Ovary (tissue), 3 donors: ENCODE measurements around the gene EXOG.

Experiments
- CTCF ChIP-seq, 3 donors: fragments of 450-650 bp in 2 of 3; fragments of 200-600 bp in 1 of 3; IDR thresholded peaks; one replicate each; pipeline versions ENCODE4 v1.5.1 to v1.8.0; 2016 to 2022; ENCODE audit warnings: antibody characterized with exemption in 3 of 3, mild to moderate bottlenecking in 1 of 3
- POLR2A ChIP-seq: fragments of 450-650 bp; IDR thresholded peaks from one replicate; pipeline ENCODE4 v1.6.1; 2017; ENCODE audit warnings: antibody characterized with exemption, mild to moderate bottlenecking, moderate library complexity
- donor health status: DM: no; HTN: no; CAD: no.

- TF ChIP-seq POLR2A (no peak), CTCF (IDR thresholded peaks at IDR 0.05) (no peak)
Observed at GRCh38 chr3:38543586-38543985, 47.4 kb downstream of the EXOG start.
